Choroid plexus epithelial cell (primary cell): ENCODE results near the gene FRMD4B.
A peak's percentile ranks its signal among the peaks of the same experiment; 100 is the strongest.

ENCODE experiments used
- DNase-seq: peaks from one replicate; pipeline ENCODE4 v3.0.0-alpha.2; 2010; ENCODE audit warnings: low read depth
- H3K4me3 ChIP-seq: 2 replicates; pipeline ENCODE4 v1.5.1; 2011; ENCODE audit warnings: low read depth, mild to moderate bottlenecking, control low read depth, low read length, moderate library complexity
- TF ChIP-seq, protein P1 (sequence below): conservative IDR thresholded peaks from 2 replicates; pipeline ENCODE4 v1.5.1; 2011; ENCODE audit warnings: low read depth, mild to moderate bottlenecking, control low read depth, inconsistent platforms, low read length, moderate library complexity

FRMD4B gene

DNA sequence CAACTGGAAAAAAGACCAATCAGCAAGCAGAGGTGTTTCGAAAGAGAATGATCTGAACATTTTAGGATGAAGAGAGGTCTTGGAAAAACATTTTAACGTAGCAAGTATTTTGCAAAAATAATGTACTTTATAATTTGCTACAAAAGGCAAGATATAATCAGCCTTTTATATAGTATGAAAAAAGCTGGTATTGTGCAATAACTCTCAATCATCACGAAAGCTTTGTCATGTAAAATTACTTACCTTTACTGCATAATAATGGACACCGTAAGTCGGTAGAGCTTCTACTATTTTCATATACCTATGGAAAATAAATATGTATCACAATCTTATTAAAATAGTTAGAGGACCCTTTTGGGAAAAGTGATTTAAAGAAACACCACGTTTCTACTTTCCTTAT lies 167.8 kb downstream of the FRMD4B start:
- H3K4me3 ChIP-seq, result no peak overlapping the region
- TF ChIP-seq, protein P1, sequence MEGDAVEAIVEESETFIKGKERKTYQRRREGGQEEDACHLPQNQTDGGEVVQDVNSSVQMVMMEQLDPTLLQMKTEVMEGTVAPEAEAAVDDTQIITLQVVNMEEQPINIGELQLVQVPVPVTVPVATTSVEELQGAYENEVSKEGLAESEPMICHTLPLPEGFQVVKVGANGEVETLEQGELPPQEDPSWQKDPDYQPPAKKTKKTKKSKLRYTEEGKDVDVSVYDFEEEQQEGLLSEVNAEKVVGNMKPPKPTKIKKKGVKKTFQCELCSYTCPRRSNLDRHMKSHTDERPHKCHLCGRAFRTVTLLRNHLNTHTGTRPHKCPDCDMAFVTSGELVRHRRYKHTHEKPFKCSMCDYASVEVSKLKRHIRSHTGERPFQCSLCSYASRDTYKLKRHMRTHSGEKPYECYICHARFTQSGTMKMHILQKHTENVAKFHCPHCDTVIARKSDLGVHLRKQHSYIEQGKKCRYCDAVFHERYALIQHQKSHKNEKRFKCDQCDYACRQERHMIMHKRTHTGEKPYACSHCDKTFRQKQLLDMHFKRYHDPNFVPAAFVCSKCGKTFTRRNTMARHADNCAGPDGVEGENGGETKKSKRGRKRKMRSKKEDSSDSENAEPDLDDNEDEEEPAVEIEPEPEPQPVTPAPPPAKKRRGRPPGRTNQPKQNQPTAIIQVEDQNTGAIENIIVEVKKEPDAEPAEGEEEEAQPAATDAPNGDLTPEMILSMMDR, result no peak
- no peak for DNase-seq

DNA sequence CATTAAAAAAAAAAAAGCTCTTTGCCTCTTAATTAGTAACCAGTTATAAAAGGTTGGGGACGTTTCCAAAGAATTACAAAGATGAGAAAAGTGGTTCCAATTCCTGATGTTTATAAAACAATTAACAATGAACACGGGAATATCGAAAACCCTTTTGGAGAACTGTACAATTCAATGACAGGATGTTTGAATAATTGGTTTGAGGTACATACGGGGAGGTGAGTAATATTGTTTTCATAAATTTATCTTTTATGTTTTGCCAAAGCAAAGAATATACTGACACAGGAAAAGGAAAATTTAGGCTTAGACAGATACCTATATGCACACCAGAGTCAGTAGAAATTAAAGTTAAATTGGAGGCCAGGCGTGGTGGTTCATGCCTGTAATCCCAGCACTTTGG lies 168.9 kb downstream of the FRMD4B start:
- TF ChIP-seq, protein P1, result no peak
- DNase-seq, result no peak
- no peak overlapping the region for H3K4me3 ChIP-seq

DNA sequence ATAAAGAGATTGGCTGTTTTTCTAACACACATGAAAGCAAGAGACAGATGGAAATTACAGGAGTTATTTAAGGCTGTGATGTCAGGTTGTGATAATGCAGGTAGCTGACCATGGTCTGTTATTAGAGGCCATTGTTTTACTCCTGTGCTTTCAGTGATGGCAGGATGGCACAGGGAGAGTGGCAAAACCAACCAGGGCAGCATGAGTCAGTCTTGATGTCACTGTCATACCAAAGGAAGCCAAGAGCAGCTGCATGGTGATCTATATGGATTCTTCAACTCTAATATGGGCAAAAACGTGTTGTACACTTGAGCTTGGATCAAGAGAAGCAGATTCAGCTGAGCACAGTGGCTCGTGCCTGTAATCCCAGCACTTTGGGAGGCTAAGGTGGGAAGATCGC lies 171.6 kb downstream of the FRMD4B start:
- no peak for DNase-seq
- TF ChIP-seq, protein P1, result no peak
- no peak overlapping the region for H3K4me3 ChIP-seq

DNA sequence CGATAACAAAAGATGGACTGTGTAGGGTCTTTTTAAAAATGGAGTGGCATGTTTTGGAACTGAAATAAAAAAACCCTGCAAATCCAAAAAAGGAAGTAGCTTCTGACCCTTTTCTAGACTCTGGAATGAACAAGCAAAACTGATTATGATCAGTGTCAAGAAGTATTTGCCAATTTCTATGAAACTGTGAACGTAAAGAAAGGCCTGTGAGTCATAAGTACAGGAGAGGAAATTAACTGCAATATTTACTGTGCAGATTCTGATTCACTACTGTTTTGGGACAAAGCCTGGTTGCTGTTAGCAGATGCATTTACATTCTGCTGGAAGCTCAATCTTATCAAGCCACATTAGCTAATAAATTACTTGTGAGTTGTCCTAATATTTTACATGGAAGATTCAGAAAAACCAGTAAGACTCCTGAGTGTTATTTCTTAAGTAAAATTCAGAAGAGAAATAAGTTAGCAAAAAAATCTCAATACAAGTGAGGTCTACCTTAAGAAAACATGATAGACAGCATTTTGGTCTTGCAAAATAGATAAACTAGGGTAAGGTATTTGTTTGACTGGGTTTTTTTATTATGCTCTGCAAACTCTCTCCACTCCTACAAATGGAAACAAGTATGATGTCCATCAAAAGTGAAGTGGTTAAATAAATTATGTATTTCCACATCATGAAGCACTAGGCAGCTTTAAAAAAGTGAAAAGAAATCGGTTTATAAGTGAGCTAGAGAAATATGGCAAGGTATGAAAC lies 173.3 kb downstream of the FRMD4B start:
- TF ChIP-seq, protein P1, result no peak
- no peak overlapping the region for H3K4me3 ChIP-seq
- peak; percentile 92 for DNase-seq

DNA sequence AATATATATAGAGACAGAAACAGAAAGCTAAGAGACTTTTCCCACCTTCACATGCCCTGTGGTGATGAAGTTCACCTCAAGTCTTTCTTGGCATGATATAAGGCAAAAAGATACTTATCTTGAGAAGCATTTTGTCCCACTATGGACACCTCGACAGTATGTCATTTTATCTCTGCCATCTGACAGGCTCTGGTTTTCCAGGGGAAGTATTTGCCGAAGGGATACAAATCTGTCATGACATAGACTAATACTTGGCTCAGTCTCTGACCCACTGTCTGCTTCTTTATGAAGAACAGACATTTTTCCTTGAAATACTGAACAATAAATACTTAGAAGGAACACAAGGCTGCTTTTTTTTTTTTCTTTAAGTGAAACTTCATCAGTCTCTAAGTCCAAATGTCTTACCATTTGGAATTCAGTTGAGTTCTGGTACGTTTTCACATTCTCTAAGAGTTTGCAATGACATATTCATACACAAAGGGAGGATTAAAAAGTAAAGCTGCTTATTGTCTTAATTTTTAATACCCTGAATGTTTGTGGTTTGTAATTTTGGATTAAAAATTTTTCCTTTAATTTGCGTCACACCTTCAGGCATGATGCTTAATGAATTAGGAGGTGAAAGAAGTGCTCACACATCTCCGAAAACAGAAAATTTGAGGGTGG lies 175.7 kb downstream of the FRMD4B start:
- no peak for DNase-seq
- TF ChIP-seq, protein P1, result no peak

DNA sequence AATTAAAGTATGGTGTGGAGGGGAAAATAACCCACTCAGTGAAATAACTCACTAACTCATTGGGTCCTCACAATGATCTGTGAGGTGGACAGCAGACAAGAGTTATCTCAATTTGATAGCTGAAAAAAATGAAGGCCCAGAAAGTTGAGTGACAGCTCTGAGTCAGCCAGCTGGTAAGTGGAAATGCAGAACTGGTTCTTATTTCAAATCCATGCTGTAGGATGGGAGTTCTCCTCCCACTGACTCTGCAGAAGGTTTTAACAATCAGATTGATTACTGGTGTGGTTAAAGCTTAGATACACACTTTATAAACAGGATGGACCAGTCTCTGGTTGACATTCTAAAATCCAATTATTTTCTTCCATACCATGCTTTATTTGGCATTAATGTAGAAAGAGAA lies 176.5 kb downstream of the FRMD4B start:
- TF ChIP-seq, protein P1, result no peak
- no peak overlapping the region for H3K4me3 ChIP-seq
- DNase-seq, result no peak

More for the DNA sequence above, 175.7 kb downstream of the FRMD4B start:
- no peak overlapping the region for H3K4me3 ChIP-seq

DNA sequence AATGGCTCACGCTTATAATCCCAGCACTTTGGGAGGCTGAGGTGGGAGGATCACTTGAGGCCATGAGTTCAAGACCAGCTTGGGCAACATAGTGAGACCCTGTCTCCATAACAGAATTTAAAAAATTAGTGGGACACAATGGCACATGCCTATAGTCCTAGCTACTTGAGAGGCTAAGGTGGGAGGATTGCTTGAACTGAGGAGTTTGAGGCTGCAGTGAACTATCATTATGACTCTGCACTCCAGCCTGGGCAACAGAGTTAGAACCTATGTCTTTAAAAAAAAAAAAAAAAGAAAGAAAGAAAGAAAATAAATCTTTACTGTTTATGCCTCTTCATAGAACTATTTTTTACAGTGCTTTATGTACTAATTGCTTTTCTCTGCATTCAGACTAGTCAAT lies 178.9 kb downstream of the FRMD4B start:
- TF ChIP-seq, protein P1, result no peak
- H3K4me3 ChIP-seq, result no peak overlapping the region
- DNase-seq, result no peak
